DMS 273 (cell line): ENCODE measurements around the gene CCRL2.
"Not testable (repeated sequence)": the region's sequence is repeated elsewhere in the genome, so short reads cannot be mapped to it uniquely, and the experiment has no call there.

Experiments
- DNase-seq: peaks from one replicate; lab custom pipeline; 2025; ENCODE audit not compliant: unreplicated experiment; lab: John Stamatoyannopoulos, UW

Gene CCRL2

DNA sequence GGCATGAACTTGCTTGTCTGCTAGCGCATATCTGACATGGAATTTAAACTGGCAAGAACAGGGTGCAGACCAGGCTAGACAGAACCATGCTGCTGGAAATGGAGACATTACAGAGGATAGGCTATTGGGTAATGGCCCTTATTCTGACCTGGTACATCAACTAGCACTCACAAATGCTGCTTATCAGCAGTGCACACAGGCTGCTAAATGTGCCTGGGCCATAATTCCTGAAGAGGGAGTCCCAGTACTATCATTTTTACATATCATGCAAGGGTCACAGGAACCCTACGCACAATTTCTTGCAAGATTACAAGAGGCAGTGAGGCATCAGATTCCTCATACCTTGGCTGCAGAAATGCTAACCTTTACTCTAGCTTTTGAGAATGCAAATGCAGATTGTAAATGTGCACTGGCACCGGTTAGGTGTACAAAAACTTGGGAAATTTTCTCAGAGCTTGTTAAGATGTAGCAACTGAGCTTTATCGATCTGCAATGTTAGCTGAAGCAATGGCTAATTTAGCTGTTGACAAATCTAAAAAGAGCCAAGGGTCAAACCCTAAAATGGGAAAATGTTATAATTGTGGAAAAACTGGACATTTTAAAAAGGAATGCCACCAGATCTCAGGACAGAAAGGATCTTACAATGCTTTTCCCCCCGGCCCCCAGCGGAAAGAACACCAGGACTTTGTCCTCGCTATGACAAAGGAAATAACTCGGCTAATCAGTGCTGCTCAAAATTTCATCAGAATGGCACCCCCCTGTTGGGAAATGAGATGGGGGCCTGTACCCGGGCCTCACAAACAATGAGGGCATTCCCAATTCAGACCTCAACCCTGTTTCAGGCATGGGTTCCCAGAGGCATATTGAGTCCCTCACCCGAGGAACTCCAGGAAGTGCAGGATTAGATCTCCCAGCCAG is 21.1 kb downstream of the CCRL2 start:
- peak; percentile 8 for DNase-seq

- DNase-seq: no peak
Measured at GRCh38 chr3:46429250-46429649, 22.2 kb downstream of the CCRL2 start.

- DNase-seq: no peak
Measured at GRCh38 chr3:46429671-46430070, 22.6 kb downstream of the CCRL2 start.

DNA sequence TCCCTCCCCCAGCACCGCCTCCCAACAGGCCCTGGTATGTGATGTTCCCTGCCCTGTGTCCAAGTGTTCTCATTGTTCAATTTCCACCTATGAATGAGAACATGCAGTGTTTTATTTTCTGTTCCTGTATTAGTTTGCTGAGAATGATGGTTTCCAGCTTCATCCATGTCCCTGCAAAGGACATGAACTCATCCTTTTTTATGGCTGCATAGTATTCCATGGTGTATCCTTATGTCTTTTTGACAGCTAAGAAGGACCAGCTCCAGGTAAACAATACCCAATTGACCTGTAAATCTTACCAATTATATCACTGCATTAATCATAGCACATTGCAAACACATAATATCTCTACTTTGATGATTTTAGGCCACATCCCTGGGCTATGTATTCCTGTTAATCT is 23.8 kb downstream of the CCRL2 start:
- DNase-seq: not testable (repeated sequence)

DNA sequence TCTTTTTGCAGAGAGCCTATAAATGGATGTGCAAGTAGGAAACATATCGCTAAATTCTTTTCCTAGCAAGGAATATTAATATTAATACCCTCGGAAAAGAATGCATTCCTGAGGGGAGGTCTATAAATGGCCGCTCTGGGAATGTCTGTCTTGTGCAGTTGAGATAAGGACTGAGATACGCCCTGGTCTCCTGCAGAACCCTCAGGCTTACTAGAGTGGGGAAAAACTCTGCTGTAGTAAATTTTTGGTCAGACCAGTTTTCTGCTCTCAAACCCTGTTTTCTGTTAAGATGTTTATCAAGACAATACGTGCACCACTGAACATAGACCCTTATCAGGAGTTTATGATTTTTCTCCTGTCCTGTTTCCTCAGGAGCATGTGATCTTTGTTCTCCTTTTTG is 24.8 kb downstream of the CCRL2 start:
- DNase-seq: not testable (repeated sequence)

GRCh38 chr3:46433118-46433517 is 26.1 kb downstream of the CCRL2 start:
- DNase-seq: not testable (repeated sequence)

DNA sequence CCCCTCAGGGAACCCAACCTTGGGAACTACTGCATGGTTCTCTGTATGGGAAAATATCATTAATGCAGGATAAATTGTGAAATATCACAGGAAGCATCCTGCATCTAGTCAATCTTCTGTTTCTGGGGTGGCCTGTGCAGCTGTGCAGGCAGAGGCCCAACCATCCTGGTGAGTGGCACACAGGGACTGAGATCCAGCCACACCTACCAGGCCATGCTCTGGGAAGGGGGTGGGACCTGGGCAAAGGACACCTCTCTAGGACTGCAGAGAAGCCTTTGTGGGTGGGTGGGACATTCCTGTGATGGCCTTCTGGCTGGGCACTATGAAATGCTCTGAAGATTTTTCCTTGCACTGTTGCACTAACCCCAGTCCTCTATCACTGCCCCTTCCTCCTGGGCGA is 26.8 kb downstream of the CCRL2 start:
- DNase-seq: no peak

DNA sequence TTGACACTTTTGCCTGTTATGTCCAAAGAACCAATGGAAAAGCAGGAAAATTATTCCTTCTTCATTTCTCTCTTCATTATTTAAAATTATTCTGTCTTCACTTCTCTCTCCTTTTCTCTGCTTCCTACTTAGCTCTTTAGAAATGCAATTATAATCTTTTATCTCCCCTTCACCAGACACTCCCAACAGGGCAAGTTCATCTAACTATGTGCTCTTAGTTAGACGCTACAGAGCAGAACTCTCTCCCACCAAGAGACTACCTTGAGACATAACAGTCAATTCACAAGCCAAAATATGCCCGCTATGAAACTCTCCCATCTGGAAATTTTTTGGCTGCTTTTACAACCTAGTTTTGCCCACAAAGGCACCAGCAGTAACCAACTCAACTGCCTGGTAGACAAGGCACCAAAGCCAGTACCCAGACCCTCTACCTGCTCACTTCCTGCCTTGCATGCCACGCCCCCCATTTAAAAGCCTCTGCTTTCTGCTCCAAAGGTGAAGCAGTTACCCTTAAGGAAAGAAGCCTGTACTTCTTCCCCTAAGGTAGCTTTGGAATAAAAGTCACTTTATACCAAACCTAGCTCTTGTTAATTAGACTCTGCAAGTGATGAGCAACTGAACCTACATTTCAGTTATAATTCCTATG is 28.1 kb downstream of the CCRL2 start:
- DNase-seq: no peak

GRCh38 chr3:46438831-46439230 is 31.8 kb downstream of the CCRL2 start:
- DNase-seq: no peak

DNA sequence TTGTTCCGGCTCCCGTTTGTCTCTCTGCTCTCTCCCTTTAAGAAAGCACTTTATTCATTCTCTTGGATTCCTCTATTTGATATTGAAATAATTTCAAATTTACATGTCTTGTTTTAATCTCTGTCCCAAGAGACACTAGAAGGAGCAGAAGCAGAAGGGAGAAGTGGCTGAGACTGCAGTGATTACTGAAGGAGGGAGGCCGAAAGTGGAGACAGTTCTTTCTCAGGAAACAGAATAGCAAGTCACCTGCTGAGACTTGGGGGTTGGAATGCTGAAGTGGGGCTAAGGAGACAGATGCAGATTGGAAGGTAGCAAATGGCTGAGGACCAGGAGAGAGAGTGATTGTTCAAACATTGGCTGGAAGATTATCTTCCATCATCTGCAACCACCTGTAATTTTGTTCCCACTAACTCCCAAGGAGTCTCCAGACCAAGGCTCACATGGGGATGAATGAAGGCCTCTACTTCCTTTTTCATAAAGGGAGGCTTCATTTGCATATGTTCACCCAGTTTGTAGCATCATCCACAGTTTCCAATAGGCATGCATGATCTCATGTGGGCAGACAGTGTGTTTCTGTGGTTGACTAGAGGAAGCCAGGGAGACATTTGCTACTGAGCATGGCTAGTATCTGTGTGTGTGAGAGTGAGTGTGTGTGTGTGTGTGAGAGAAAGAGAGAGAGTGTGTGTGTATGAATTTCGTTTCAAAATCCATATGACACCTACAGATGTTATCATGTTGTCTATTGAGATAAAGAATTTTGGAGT is 33.7 kb downstream of the CCRL2 start:
- DNase-seq: no peak

DNA sequence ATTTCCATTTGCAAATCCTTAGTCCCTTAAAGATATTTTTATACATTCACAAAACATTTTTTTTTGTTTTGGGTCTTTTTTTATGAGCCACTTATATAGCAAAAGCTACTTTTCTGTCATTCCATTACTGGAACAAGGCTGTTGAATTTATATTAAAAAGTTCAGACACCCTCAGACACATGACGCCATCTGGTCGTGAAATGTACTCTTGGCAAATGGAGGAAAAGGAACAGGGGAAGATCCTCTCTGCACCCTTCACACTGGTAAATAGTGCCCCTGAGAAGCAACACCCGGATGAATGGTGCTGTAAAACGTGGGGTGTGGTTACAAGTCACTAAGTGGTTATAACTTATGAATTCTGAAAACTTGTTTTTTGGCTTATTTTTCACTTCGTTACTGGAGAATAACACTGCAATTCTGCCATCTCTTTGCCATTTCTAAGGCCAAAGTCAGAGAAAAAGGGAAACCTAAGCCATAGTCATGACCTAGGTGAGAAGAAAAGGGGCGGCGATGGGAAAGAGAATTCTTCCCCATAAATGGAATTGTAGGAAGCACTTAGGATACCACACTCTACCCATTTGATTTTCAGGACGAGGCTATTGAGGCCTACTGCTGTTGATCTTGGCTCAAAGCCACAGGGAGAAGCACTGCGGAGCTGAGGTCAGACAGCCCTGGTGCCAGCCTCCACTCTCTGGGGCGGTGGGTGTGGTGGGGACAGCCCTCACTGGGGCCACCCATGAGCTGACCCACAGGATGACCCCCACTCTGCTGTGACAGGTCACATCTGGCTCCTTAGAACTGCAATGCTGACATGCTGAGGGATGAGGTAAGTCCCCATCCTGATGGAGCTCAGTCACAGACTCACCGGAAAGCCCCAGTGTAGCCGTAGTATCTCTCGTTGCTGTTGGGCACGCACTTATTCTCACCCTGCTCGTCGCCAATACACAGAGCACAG is 35.8 kb downstream of the CCRL2 start:
- no peak for DNase-seq

DNA sequence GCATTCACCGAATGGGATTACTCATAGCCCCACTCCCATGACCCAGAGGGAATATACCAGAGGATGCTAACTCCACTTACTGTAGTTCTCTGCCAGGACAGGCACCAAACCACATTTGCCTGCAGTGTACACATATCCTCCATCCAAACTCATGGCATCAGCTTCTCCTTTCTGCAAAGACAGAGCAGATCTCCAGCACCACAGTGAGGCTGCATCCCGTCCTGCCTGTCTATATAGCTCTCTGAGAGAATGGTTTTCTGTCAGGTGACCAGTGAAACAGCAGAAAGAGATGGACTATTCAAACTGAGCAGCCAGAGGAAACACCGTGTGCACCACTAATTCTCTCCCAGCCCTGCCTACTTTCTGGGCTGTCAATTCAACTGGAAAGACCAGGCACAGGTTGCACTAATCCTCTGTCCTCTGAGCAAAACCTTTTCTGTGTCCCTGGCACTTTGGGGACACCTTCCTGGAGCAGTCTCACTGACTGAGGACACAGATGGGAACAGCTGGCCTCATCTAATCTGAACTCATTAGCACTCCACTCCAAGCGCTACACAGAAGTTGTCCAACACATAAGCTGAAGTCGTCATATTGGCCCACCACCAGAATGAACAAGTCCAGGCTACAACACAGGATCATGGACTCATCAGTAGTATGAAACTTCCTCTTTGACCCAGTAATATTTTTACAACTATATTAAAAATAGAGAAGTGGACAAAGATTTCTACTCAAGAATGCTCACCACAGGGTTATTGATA is 40.3 kb downstream of the CCRL2 start:
- peak; percentile 44 for DNase-seq

- DNase-seq: no peak
Measured at GRCh38 chr3:46448721-46449120, 41.7 kb downstream of the CCRL2 start.

DNA sequence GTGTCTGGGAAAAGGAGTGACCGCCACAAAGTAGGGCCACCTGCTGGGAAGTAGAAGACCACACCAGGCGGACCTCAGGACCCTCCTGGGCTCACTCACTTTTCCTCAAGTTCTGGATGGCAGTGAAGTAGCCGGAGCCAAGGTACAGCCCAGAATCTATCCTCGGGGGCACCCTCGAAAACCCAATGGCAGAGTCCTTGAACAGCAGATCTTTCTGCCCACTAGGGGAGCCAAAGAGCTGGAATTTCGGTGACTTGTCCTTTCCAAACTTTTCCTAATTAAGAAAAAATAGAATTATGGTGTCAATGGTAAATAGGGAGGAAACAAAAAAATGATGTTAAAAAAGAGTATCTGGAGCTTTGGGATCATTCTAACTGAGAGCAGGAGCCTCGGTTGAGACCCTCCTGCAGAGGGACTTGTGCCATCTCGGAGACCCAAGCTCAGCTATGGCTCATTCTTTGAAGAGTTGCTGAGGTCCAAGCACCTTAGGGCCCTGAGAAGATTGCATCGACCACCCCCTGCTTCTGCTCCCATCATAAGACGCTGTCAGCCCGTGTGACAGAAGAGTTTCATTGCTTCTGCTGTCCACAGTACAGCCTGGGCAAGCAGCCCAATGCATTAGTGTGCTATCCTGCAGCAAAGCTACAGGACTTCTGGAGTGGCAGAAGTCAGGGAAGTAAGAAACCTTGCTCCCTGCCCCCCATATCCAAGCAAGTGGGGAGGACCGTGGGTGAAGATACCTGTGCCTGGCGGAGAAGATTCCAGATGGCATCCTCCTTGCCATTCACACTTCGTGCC is 42.9 kb downstream of the CCRL2 start:
- peak; percentile 43 for DNase-seq

GRCh38 chr3:46453526-46454208 is 46.6 kb downstream of the CCRL2 start:
- DNase-seq: no peak

- DNase-seq: no peak
Measured at GRCh38 chr3:46454209-46454595, 47.1 kb downstream of the CCRL2 start.

DNA sequence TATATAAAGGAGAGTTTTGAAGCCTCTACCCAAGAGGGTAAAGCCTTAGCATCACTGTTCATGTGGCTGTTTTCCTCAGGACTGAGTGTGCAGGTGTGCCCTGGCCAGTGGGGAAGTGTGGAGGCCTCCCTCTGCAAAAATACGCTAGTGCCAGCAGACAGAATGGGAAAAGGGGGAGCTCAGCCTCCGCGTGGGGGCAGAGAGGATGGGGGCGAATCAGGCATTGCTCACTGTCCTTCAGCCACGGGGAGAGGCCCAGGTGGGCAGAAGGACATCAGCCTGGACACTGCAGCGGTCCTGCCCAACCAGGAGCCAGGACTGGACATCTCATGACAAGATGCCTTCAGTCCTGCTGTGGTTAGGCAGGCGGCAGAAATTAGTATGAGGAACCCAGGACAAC is 47.5 kb downstream of the CCRL2 start:
- no peak for DNase-seq
